Tibial nerve (tissue), 4 donors: ENCODE measurements around the gene PTGR1. TPM values are rescaled to one million over a fixed set of nuclear protein-coding genes. Genes with fewer than 3 reads are reported as not detected.
A peak's percentile ranks its signal among the peaks of the same experiment; 100 is the strongest.
"Not testable (repeated sequence)": the region's sequence is repeated elsewhere in the genome, so short reads cannot be mapped to it uniquely, and the experiment has no call there.

ENCODE experiments used
- DNase-seq, 2 donors: peaks; one replicate each; pipeline ENCODE4 v3.0.0-alpha.2; 2019; ENCODE audit warnings: low spot score in 2 of 2
- H3K27ac ChIP-seq, 4 donors: fragments of 200-600 bp; sonication (generic) in 3 of 4; one replicate each; pipeline ENCODE4 v1.5.1; 2017 to 2019; ENCODE audit warnings: mild to moderate bottlenecking in 1 of 4
- H3K27me3 ChIP-seq, 2 donors: fragments of 200-600 bp; sonication (generic) in 1 of 2; one replicate each; pipeline versions ENCODE4 v1.5.1 to v1.6.0; 2017 to 2019
- H3K36me3 ChIP-seq, 3 donors: fragments of 200-600 bp; sonication (generic); one replicate each; pipeline ENCODE4 v1.5.1; 2018 to 2019
- H3K4me1 ChIP-seq, 4 donors: fragments of 200-600 bp; sonication (generic) in 3 of 4; one replicate each; pipeline ENCODE4 v1.5.1; 2017 to 2019
- H3K4me3 ChIP-seq, 4 donors: fragments of 200-600 bp; sonication (generic) in 3 of 4; one replicate each; pipeline ENCODE4 v1.5.1; 2017 to 2019; ENCODE audit warnings: mild to moderate bottlenecking in 1 of 4, moderate library complexity in 1 of 4
- H3K9me3 ChIP-seq, 4 donors: fragments of 200-600 bp; sonication (generic) in 3 of 4; one replicate each; pipeline ENCODE4 v1.5.1; 2017 to 2019
- CTCF ChIP-seq, 5 experiments: fragments of 200-600 bp in 3 of 5; fragments of 450-650 bp in 2 of 5; sonication (generic) in 3 of 5; IDR thresholded peaks; one replicate each; pipeline ENCODE4 v1.5.1; 2016 to 2019; ENCODE audit warnings: antibody characterized with exemption in 5 of 5, mild to moderate bottlenecking in 3 of 5, moderate library complexity in 2 of 5
- EP300 ChIP-seq, 2 donors: sonication (generic); formaldehyde crosslinking; IDR thresholded peaks; one replicate each; pipeline ENCODE4 v1.6.1; 2017; ENCODE audit warnings: antibody characterized with exemption in 2 of 2, mild to moderate bottlenecking in 1 of 2
- POLR2A ChIP-seq, 2 donors: fragments of 450-650 bp; IDR thresholded peaks; one replicate each; pipeline ENCODE4 v1.6.1; 2017; ENCODE audit warnings: antibody characterized with exemption in 2 of 2, mild to moderate bottlenecking in 2 of 2, moderate library complexity in 2 of 2
- WGBS, 2 donors: methylation state at CpG; one replicate each; pipeline ENCODE4 v1.1.5; 2018; 5-methylcytosine and 5-hydroxymethylcytosine counted together
- total RNA-seq, 4 donors: library from RNA; depleted of rRNA; stranded (reverse); fragments of >200 nt; gene quantifications; one replicate each; pipeline ENCODE4 v1.1.0, GENCODE V29; 2016

The PTGR1 gene
- total RNA-seq, 4 donors from 2014 or later = 25.7 to 58.8 (median 30.7) TPM

GRCh38 chr9:111627260-111627963 is 28.0 kb upstream of the PTGR1 start:
- no peak for DNase-seq
- Histone ChIP-seq H3K27ac (no peak overlapping the region), H3K36me3 (no peaks in the 10 kb centered on the region), H3K9me3 (no peaks in the 10 kb centered on the region), H3K27me3 (no peaks in the 10 kb centered on the region), H3K4me3 (no peak overlapping the region), H3K4me1 (peaks cover 0 to 16% (median 6%) of the 10 kb centered on the region in 4 donors)
- 60 to 62% methylated on average over 7 of the region's 7 CpGs for WGBS, 2 donors
- no peak for TF ChIP-seq CTCF (IDR thresholded peaks at IDR 0.05)
- no peak for TF ChIP-seq POLR2A (IDR thresholded peaks at IDR 0.05)
- TF ChIP-seq EP300 (IDR thresholded peaks at IDR 0.05) = no peak

GRCh38 chr9:111622626-111623025 is 23.2 kb upstream of the PTGR1 start:
- Histone ChIP-seq H3K27ac (peak overlapping the region in 2 of 4 donors; percentile 32 to 72), H3K4me3 (no peak overlapping the region), H3K9me3 (no peaks in the 10 kb centered on the region), H3K27me3 (no peaks in the 10 kb centered on the region), H3K4me1 (peaks cover 0 to 12% (median 2%) of the 10 kb centered on the region in 4 donors), H3K36me3 (no peaks in the 10 kb centered on the region)
- no peak for TF ChIP-seq POLR2A (IDR thresholded peaks at IDR 0.05)
- no peak for TF ChIP-seq CTCF (IDR thresholded peaks at IDR 0.05)
- TF ChIP-seq EP300 (IDR thresholded peaks at IDR 0.05) = peak in 1 of 2 donors; percentile 62
- DNase-seq = peak in 1 of 2 donors; percentile 40
- WGBS, 2 donors = 55 to 56% methylated on average over 3 of the region's 3 CpGs

GRCh38 chr9:111621895-111622480 is 22.5 kb upstream of the PTGR1 start:
- WGBS, 2 donors = 18 to 32% methylated on average over 2 of the region's 2 CpGs

GRCh38 chr9:111617349-111617748 is 17.9 kb upstream of the PTGR1 start:
- H3K4me1 ChIP-seq, H3K4me3 ChIP-seq, H3K36me3 ChIP-seq, H3K27me3 ChIP-seq, H3K9me3 ChIP-seq, DNase-seq, H3K27ac ChIP-seq: not testable (repeated sequence)
- 85 to 96% methylated on average over 5 to 19 of the region's 29 CpGs for whole genome bisulfite sequencing, 2 donors

More at GRCh38 chr9:111621895-111622480, 22.5 kb upstream of the PTGR1 start:
- Histone ChIP-seq H3K27ac (peak overlapping the region in 2 of 4 donors; percentile 32 to 72), H3K9me3 (no peaks in the 10 kb centered on the region), H3K4me1 (peaks cover 0 to 12% (median 2%) of the 10 kb centered on the region in 4 donors), H3K36me3 (no peaks in the 10 kb centered on the region), H3K27me3 (no peaks in the 10 kb centered on the region), H3K4me3 (no peak overlapping the region)
- TF ChIP-seq CTCF (IDR thresholded peaks at IDR 0.05) (peak; percentile 51 to 89 (median 74)), POLR2A (IDR thresholded peaks at IDR 0.05) (no peak)
- DNase-seq = peak in 1 of 2 donors; percentile 47

- Histone ChIP-seq H3K9me3 (no peaks in the 10 kb centered on the region), H3K27ac (no peak overlapping the region), H3K4me1 (no peaks in the 10 kb centered on the region), H3K4me3 (no peak overlapping the region), H3K36me3 (no peaks in the 10 kb centered on the region), H3K27me3 (peaks cover 0 to 6% of the 10 kb centered on the region in 2 donors)
- TF ChIP-seq POLR2A (IDR thresholded peaks at IDR 0.05) (no peak), CTCF (IDR thresholded peaks at IDR 0.05) (no peak), EP300 (IDR thresholded peaks at IDR 0.05) (no peak)
- 47 to 54% methylated on average over 3 of the region's 3 CpGs for WGBS, 2 donors
- no peak for DNase-seq
These were observed 16.5 kb upstream of the PTGR1 start for GRCh38 chr9:111615928-111616327.
